NCI-H1436 treated with DMSO at 0.1 percent for 48 hours (cell line): Measurements from ENCODE around the gene OR2T8.

Source experiments
- DNase-seq: peaks from one replicate; lab custom pipeline; 2025; lab: John Stamatoyannopoulos, UW

OR2T8 gene

DNA sequence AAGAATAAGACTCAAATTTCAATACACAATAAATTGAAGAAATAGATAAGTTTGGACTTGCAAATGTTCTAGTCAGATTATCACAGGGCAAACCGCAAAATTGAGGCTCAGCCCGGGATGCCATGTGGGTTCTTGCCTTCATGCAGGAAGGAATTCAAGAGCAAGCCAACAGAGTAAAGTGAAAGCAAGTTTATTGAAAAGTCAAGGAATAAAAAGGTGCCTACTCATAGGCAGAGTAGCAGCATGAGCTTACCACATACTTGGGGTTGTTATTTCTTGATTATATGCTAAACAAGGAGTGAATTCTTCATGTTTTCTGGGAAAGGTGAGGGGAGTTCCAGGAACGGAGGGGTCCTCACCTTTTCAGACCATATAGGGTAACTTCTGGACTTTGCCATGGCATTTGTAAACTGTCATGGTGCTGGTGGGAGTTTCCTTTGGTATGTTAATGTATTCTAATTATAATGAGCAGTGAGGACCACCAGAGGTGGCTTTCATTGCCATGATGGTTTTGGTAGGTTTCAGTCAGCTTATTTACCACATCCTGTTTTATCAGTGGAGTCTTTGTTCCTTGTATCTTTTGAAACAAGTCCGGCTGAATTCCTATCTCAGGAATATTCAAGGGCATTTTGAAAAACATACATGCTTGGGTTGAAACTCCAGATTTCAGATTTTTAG is 43.0 kb downstream of the OR2T8 start:
- no peak for DNase-seq

DNA sequence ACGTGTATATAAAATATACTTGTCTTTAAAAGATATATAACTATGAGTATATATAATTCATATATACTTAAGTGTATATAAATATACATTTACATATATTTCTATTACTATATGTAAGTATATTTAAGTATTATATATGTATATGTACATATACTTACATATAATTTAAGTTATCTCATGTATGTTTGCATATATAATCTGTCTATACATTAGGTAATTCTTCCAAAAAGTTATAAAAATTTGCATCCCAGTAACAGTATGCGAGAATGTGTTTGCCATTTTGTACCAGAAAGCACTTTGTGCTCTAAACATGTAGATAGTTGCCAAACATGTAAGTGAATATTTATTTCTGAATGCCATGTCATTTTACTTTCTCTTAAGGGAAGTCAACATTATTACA is 44.9 kb downstream of the OR2T8 start, which contains the start of gene OR2AK2:
OR2AK2 (plus strand) TSS at position 301 of the 400 bp plus-strand sequence. CDS start 144 bp downstream, outside the sequence.
- no peak for DNase-seq

DNA sequence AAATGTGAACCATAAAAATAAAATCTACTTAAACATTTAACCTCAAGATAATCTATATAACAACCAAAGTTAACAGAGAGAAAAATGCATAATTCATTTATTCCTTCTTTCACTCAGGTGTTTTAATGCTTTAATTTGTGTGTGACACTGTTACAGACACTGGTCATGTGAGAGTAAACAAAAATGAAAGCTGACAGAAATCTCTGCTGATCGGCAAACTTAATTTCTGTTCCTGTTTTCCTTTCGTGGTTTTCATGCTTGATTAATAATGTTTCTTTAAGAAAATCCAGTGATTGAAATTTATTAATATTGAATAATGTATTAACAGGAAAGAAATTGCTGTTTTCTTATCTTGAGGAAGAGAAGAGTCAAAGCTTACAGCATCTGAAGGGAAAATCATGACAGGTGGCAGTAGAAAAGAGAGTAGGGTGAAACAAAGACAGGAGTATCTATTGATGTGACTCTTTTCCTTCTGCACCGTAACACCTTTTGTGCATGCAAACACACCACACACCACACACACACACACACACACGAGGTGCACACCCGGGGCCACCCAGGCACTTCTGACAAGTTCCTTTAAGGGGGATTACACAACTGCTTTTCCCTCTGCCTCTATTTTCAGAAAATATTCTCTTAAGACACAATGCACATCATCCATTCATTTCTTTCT is 46.6 kb downstream of the OR2T8 start:
- no peak for DNase-seq
